HepG2 (cell line): Measurements from ENCODE around the gene CAMK1D.

ENCODE experiments used
- CTCF ChIP-seq: sonication (generic); formaldehyde crosslinking; IDR thresholded peaks from 2 replicates; pipeline ENCODE4 v1.5.0; 2020; ENCODE audit warnings: mild to moderate bottlenecking, missing genetic modification reagents, moderate library complexity
- GMEB1 ChIP-seq: sonication (generic); formaldehyde crosslinking; IDR thresholded peaks from 2 replicates; pipeline ENCODE4 v1.5.1; 2020; ENCODE audit warnings: missing genetic modification reagents, mild to moderate bottlenecking, borderline replicate concordance
- GTF3A ChIP-seq: sonication (generic); formaldehyde crosslinking; conservative IDR thresholded peaks from 2 replicates; pipeline ENCODE4 v1.4.0; 2020; ENCODE audit warnings: mild to moderate bottlenecking, missing genetic modification reagents
- HCFC1 ChIP-seq: fragments of 150-350 bp; IDR thresholded peaks from 2 replicates; pipeline ENCODE4 v1.6.1; 2014; ENCODE audit warnings: low read depth, low read length
- IRF9 ChIP-seq: sonication (generic); formaldehyde crosslinking; IDR thresholded peaks from 2 replicates; pipeline ENCODE4 v1.8.0; 2022; ENCODE audit warnings: missing genetic modification reagents, mild to moderate bottlenecking, borderline replicate concordance
- KLF15 ChIP-seq: sonication (generic); formaldehyde crosslinking; IDR thresholded peaks from 2 replicates; pipeline ENCODE4 v1.8.1; 2023; ENCODE audit warnings: borderline replicate concordance, mild to moderate bottlenecking, inconsistent platforms, missing genetic modification reagents, mixed read lengths
- POLR2A ChIP-seq, 2 experiments: IDR thresholded peaks; 2 replicates each; pipeline ENCODE4 v1.6.1; 2011; ENCODE audit warnings: low read depth in 2 of 2, low read length in 2 of 2, mild to moderate bottlenecking in 1 of 2, moderate library complexity in 1 of 2; ENCODE audit not compliant: insufficient read depth in 1 of 2
- SNAI1 ChIP-seq: sonication (generic); formaldehyde crosslinking; IDR thresholded peaks from 2 replicates; pipeline ENCODE4 v1.5.0; 2020; ENCODE audit warnings: mild to moderate bottlenecking, missing genetic modification reagents, borderline replicate concordance
- XBP1 ChIP-seq: sonication (generic); formaldehyde crosslinking; IDR thresholded peaks from 2 replicates; pipeline ENCODE4 v1.5.0; 2020; ENCODE audit warnings: missing genetic modification reagents
- ZNF564 ChIP-seq: sonication (generic); formaldehyde crosslinking; IDR thresholded peaks from 2 replicates; pipeline ENCODE4 v1.8.1; 2023; ENCODE audit warnings: mild to moderate bottlenecking, missing genetic modification reagents

- TF ChIP-seq CTCF (CRISPR knock-in tag) (no peak), HCFC1 (no peak), GTF3A (CRISPR knock-in tag) (no peak), SNAI1 (CRISPR knock-in tag) (no peak), KLF15 (CRISPR knock-in tag) (no peak), ZNF564 (CRISPR knock-in tag) (no peak), GMEB1 (CRISPR knock-in tag) (no peak), POLR2A (IDR thresholded peaks at IDR 0.05; ENCODE audit: insufficient read depth in 1 of 2, low read depth in 2 of 2, low read length in 2 of 2) (no peak), XBP1 (CRISPR knock-in tag) (no peak), IRF9 (CRISPR knock-in tag) (no peak)
Observed at GRCh38 chr10:12785415-12785831, 436.1 kb downstream of the CAMK1D start.
